Ishikawa (cell line): ENCODE results near the gene ADSS2.

ENCODE experiments used
- CEBPB ChIP-seq: IDR thresholded peaks from 2 replicates; pipeline ENCODE4 v1.6.1; 2012
- CREB1 ChIP-seq: IDR thresholded peaks from 2 replicates; pipeline ENCODE4 v1.6.1; 2012; ENCODE audit warnings: low read depth
- EGR1 ChIP-seq: IDR thresholded peaks from 2 replicates; pipeline ENCODE4 v1.6.1; 2012
- EP300 ChIP-seq: IDR thresholded peaks from 2 replicates; pipeline ENCODE4 v1.6.1; 2012; ENCODE audit warnings: borderline replicate concordance
- FOXM1 ChIP-seq: IDR thresholded peaks from 2 replicates; pipeline ENCODE4 v1.6.1; 2012; ENCODE audit warnings: low read depth, borderline replicate concordance
- NFIC ChIP-seq: IDR thresholded peaks from 2 replicates; pipeline ENCODE4 v1.6.1; 2012
- RAD21 ChIP-seq: IDR thresholded peaks from 2 replicates; pipeline ENCODE4 v1.6.1; 2012; ENCODE audit warnings: low read depth
- TAF1 ChIP-seq: IDR thresholded peaks from 2 replicates; pipeline ENCODE4 v1.6.1; 2012; ENCODE audit warnings: low read depth, mild to moderate bottlenecking
- TCF12 ChIP-seq: IDR thresholded peaks from 2 replicates; pipeline ENCODE4 v1.6.1; 2012; ENCODE audit warnings: low read depth
- TEAD4 ChIP-seq: IDR thresholded peaks from 2 replicates; pipeline ENCODE4 v1.6.1; 2012
- YY1 ChIP-seq: IDR thresholded peaks from 2 replicates; pipeline ENCODE4 v1.6.1; 2012; ENCODE audit warnings: low read depth
- ZBTB7A ChIP-seq: IDR thresholded peaks from 2 replicates; pipeline ENCODE4 v1.6.1; 2012; ENCODE audit warnings: low read depth
- TF ChIP-seq, protein P1 (sequence below): IDR thresholded peaks from 2 replicates; pipeline ENCODE4 v1.6.1; 2012
- TF ChIP-seq, protein P2 (sequence below): IDR thresholded peaks from 2 replicates; pipeline ENCODE4 v1.6.1; 2012; ENCODE audit warnings: low read depth, mild to moderate bottlenecking
- TF ChIP-seq, protein P3 (sequence below): IDR thresholded peaks from 2 replicates; pipeline ENCODE4 v1.6.1; 2012

Gene ADSS2

DNA sequence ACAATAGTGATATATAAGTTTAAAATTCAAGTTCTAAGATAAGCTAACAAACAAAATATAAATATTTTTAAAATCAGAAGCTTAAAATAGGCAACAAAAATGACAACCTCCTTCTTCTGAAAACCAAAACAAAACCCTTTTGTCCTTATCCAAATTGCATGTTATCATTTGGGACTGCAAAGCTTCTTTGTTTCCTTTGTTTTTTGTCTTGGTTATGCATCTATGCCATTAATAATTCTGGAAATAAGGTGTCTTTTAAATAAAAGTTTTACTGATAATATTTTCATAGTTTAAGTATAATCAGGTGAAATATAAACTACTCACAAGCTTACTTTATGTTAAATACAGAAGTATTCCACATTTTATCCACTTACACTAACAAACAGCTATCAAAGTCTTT is 20.5 kb downstream of the ADSS2 start:
- TF ChIP-seq YY1 (no peak), EP300 (no peak), EGR1 (no peak), TCF12 (no peak), RAD21 (no peak)
- TF ChIP-seq, protein P1, sequence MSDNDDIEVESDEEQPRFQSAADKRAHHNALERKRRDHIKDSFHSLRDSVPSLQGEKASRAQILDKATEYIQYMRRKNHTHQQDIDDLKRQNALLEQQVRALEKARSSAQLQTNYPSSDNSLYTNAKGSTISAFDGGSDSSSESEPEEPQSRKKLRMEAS: no peak

DNA sequence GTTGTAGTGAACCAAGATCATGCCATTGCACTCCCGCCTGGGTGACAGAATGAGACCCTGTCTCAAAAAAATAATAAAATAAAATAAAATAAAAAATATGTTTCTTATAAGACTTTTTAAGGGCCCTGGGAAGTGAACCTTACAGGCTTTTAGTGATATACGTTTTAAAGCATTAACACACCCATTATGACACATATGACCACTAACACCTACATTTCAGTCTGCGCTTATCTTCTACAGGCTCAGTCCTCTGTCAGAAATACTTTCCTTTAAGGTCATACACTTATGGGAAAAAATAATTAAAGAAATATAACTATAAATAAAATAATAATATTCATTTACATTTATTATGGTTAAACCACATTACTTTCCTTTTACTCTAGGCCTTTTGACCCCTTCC is 21.9 kb downstream of the ADSS2 start:
- no peak for TF ChIP-seq FOXM1
- TF ChIP-seq, protein P2, sequence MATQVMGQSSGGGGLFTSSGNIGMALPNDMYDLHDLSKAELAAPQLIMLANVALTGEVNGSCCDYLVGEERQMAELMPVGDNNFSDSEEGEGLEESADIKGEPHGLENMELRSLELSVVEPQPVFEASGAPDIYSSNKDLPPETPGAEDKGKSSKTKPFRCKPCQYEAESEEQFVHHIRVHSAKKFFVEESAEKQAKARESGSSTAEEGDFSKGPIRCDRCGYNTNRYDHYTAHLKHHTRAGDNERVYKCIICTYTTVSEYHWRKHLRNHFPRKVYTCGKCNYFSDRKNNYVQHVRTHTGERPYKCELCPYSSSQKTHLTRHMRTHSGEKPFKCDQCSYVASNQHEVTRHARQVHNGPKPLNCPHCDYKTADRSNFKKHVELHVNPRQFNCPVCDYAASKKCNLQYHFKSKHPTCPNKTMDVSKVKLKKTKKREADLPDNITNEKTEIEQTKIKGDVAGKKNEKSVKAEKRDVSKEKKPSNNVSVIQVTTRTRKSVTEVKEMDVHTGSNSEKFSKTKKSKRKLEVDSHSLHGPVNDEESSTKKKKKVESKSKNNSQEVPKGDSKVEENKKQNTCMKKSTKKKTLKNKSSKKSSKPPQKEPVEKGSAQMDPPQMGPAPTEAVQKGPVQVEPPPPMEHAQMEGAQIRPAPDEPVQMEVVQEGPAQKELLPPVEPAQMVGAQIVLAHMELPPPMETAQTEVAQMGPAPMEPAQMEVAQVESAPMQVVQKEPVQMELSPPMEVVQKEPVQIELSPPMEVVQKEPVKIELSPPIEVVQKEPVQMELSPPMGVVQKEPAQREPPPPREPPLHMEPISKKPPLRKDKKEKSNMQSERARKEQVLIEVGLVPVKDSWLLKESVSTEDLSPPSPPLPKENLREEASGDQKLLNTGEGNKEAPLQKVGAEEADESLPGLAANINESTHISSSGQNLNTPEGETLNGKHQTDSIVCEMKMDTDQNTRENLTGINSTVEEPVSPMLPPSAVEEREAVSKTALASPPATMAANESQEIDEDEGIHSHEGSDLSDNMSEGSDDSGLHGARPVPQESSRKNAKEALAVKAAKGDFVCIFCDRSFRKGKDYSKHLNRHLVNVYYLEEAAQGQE: no peak
- no peak for TF ChIP-seq RAD21
- TF ChIP-seq EP300: no peak
- no peak for TF ChIP-seq YY1
- no peak for TF ChIP-seq TEAD4
- TF ChIP-seq NFIC: no peak
- no peak for TF ChIP-seq TAF1
- TF ChIP-seq, protein P1: no peak
- no peak for TF ChIP-seq CEBPB
- TF ChIP-seq, protein P3, sequence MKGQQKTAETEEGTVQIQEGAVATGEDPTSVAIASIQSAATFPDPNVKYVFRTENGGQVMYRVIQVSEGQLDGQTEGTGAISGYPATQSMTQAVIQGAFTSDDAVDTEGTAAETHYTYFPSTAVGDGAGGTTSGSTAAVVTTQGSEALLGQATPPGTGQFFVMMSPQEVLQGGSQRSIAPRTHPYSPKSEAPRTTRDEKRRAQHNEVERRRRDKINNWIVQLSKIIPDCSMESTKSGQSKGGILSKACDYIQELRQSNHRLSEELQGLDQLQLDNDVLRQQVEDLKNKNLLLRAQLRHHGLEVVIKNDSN: no peak

DNA sequence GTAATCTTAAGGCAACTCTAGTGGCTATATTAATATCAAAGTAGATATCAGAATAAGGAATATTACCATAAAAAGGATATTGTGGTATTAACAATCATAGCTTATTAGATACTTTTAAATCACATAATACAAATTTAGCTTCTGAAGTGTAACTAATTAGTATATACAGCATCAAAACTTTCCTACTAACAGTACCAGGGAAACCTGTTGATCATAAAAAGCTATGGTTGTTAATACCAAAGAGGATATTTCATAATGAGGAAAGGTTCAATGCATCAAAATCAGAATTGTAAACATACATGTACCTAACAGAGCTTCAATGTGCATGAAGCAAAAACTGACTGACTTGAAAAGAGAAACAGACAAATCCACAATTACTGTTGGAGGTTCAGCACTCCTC is 24.1 kb downstream of the ADSS2 start:
- TF ChIP-seq RAD21 (no peak), EP300 (no peak), TEAD4 (no peak), CREB1 (no peak), TAF1 (no peak), ZBTB7A (no peak), TCF12 (no peak), NFIC (no peak), FOXM1 (no peak), YY1 (no peak)
- TF ChIP-seq, protein P2: no peak
- TF ChIP-seq, protein P1: no peak

DNA sequence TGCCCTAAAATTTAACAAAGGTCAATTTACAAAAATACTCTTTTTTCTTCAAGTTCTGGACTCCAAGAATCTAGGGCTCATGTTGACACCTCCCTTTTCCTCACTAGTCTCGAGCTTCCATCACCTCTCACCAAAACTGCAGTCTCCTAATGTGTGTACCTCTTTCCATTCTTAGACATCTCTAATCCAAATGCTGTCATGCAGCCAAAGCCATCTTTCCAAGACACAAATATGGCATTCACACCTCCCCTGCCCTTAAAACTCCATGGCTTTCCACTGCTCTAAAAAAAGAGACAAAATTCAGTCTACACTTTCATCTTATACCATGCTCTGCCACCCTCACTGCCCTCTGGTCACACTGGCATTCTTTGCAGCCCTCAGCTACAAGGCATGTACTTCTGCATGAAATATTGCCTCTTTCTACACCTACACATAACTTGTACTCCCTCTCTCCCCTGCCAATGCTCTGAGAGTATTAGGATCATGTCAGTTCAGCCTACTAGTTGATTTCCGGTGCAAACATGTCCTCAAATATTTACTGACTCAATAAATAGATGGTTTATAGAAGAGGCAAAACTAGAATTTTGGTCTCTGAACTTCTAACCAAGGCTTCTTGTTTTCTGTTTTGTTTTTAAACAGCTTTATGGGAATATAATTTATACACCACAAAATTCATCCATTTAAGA is 26.9 kb downstream of the ADSS2 start:
- TF ChIP-seq CEBPB: no peak

DNA sequence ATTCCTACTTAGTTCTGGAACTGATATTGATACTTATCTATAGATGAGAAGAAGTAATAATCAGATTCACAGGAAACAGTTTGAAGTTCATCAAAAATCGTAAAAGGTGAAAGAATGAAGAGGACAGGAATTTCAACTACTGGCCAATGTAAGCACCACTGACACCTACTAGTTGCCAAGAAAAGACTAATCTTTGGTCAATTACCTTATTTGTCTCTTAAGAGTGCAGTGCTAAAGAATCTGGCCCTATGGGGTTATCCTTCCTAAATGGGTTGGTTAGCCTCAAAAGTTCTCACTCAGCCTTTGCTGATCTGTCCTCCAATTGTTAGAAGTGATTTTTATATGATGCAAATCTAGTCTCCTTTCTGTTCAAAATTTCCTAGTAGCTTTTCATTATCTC is 29.5 kb downstream of the ADSS2 start:
- no peak for TF ChIP-seq EGR1
- no peak for TF ChIP-seq CEBPB
- TF ChIP-seq TAF1: no peak
- TF ChIP-seq, protein P1: no peak
- TF ChIP-seq, protein P3: no peak
- TF ChIP-seq RAD21: no peak
- no peak for TF ChIP-seq NFIC

DNA sequence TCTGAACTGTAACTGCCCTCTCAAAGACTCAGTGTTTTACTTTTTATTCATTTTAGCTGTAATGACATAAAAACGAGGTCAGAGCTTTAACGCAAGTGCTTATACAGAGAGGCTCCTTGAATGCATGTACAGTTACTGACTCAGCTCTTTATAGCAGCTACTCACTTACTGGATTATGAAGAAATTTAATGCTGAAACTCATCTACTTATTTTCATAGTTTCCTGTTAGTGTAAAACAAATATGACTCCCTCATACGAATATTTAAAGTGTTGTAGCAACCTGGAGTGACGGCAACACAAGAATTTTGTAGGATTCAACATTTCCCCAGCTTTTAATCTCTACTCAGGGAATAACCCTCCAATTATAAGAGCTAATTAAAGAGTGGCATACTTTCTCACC is 32.7 kb downstream of the ADSS2 start:
- no peak for TF ChIP-seq TEAD4
- no peak for TF ChIP-seq ZBTB7A
- TF ChIP-seq, protein P3: no peak
- TF ChIP-seq, protein P2: no peak
- TF ChIP-seq FOXM1: no peak
- TF ChIP-seq, protein P1: no peak
- no peak for TF ChIP-seq NFIC
- no peak for TF ChIP-seq EGR1
- no peak for TF ChIP-seq RAD21
- no peak for TF ChIP-seq CREB1
- TF ChIP-seq CEBPB: no peak
